Measurements from ENCODE around the gene ZMYND10.

ZMYND10 gene

DNA sequence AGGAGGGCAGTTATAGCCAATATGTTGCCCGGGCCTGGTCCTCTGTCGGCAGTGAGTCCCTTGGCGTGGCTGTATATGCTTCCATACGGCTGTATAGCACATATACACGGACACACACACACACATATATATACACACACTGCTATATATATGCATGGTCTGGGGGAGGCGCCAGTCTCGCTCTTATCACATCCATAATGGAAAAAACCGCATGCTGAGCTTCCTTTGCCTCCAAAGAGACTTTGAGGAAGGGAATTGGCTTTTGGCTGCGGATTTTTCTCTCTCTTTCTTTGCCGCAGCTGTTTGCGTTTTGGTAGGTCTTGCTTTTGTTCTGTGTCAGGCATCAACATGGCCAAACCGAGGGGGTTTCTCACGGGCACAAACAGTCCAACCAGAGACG is 25.1 kb upstream of the ZMYND10 start:
- FAIRE-seq: no peak

DNA sequence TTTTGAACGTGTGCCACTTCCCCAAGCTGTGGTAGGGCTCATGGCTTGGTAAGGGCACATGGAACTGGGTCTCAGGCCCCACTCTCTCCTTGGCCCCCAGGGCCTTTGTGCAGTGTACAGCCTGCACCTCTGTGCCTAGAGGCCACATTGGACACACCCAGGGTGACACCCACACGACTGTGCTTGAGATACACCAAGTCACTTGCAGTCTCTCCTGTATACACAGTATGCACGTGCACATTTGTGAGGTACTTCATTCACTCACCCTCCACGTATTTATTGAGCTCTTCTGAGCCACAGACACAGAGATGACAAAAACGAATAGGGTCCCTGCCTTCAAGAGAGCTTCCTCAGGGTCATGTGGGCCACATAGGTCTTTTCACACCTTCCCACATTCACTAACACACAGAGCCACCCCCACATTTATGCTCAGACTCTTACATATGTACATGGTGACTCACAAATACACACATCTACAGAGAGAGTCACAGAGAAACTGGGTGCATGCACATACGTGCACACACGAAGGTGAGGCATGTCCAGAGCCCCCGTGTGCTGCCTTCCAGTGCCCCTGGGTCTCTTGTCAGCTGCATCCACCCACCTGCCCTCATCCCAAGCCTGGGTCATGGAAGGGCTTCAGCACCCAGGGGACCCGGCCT is 23.6 kb upstream of the ZMYND10 start:
- FAIRE-seq: no peak

DNA sequence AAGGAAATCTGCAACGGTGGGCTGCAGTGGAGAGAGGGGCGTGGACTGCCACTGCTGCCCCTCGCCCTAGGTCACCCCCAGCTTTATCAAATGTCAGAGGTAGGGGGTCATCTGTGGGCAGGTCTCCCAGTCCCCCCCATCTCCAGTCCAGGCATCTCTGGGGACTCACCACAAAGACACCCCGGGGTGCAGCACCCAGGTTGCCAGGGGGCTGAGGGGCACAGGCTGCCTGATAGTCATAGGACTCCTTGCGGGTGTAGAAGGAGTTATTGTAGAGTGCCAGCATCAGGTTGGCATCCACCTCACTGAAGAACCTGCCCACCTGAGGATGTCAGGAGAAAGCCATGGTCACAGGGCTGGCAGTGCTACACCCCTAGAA is 20.3 kb upstream of the ZMYND10 start:
- FAIRE-seq: no peak

DNA sequence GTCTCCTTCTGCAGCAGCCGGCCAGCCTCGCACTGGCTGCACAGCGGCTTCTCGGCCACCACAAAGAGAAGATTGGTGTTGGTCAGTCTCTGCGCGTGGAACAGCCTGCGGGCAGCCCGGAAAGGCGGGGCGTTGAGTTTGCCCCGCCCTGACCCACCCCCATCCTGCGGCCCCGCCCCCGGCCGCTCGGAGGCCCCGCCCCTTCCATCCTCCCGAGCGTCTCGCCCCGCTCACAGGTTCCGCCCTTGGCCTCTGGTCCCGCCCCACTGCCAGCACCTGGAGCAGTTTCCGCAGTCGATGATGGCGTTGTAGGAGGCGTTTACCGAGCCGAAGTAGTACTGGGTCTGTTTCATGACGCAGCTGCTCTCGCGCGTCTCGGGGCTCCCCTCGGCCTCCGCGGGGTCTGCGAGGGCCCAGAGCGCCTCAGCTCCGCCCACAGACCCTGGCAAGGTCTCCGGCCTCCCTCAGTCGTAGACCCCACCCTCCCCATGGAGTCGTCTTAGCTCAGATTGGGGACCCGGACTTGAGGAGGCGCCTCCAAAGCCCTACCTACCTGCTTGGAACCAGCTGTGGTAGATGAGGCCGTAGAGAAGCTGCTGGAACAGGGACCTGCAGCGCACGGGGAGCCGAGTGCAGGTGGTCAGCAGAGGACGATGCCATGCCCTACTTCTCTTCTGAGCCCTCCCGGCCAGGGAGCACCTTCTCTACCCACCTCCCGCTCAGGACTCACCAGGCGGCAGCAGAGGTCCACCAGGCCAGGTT is 19.7 kb upstream of the ZMYND10 start:
- no peak for FAIRE-seq

DNA sequence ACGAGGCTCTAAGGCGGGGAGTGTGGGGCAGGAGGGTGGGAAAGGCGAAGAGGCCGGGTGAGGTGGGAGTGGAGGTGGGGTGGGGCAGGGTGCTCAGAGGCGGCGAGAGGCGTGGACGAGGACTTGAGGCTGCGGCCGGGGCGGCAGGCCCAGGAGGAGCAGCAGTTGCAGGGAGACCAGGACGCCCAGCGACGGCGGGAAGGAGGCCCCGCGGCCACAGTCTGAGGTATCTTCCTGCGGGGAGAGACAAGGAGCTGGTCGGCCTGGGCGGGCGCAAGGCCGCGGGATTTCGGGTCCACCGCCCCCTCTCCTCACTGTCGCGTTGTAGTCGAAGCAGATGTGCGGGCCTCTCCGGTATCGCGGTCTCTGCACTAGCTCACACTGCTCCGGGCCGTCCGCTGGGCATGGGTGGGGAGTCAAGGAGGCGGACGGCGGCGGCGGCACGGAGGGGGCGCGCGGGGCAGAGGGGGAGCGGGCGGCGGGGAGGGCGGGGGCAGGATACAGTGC is 19.1 kb upstream of the ZMYND10 start:
- FAIRE-seq: no peak

DNA sequence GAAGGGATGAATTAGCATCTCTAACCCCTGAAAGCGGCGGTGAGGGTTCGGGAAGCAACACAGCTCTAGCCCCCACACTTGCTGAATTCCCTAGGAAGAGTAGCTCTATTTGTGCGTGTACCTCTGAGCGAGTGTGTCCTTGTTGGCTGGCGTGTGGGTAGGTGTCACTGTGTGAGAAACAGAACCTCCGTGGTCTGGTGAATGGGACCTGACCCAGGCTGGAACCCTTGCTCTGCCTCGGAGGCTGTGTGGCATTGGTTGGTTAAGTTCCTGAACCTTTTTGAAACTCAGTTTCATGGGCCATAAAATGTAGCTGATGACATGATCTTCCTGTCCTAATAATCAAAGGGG is 14.2 kb upstream of the ZMYND10 start:
- FAIRE-seq: no peak

DNA sequence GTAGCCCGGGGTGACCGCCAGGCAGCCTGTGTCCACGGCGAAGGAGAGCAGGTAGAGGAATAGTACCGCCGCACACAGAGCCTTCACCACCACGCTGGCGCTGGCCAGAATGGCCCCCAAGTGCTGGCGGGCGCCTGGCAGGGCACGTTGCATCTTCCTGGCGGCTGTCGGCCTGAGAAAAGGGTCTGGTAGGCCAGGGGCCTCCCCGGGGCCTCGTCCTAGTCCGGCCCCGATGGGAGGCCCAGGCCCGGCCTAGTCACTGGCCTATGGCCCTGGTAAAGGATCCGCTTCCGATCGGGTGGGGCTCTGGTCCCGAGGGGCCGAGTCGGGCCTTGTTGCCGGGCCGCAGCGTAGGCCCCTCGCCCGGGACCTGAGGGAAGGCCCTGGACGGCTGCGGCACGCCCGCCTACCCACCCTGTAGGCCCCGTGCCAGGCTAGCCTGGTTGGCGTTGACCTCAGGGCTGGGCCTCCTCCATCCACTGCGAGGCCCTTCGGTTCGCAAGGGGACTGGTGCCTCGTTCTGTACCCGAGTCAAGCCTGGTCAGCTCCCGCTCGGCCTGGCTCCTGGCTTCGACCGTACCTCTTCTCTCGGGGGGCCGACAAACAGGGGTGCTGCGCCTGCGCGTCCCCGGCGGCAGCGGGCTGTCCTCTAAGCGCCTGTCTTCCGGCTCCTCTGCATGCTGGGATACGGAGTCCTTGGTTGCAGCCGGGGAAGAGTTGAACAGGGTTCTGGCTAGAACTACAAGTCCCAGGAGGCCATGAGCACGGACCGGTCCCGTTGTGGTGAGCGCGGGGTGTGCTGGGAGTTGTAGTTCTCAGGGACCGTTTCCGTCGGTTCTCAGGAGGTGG is 13.6 kb upstream of the ZMYND10 start, which contains the start of gene TMEM115:
Gene TMEM115, minus strand, starts transcription at position 611 of the 849 bp plus-strand sequence. Its CDS starts 458 bp downstream, at position 153.
- peak; percentile 93 for FAIRE-seq

DNA sequence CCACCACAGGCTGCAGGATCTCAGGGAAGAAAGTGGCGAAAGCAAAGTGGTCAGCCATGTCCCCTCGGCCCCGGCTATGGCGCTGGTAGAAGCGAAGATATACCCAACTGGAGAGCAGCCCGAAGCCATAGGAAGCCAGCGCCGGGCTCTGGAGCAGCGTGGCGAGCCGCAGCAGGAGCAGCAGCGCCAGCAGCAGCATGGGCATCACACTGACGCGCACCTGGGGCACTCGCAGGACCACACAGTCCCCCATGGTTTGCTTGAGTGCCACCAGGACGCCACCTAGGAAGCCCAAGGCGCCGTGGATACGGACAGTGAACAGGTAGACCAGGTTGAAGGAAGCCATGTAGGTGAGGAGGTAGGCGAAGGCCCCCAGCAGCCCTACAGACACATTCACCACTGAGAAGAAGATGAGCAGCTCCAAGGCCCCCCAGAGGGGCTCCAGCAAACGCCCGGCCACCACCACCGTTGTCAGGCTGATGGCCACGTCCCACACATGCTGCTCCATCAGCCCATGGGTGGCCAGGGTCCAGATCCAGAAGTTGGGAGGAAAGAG is 12.9 kb upstream of the ZMYND10 start:
- no peak for FAIRE-seq

DNA sequence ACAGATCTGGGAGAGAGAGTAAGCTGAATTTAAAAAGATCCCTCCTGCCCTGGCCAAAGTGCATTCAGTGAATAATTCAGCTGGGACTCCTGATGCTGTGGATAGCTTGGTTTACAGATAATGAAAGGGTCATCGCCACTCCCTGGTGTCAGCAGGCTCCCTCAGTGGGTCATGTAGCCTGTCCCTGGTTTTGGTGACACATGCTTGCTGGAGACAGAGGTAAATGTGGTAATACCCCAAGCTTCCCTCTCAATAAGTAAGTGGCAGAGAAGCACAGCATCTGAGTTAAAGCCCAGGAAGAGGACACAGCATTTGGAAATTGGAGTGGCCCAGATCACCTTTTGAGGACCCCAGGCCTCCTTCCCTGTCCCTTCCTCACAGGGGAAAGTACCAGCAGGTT is 11.9 kb upstream of the ZMYND10 start:
- FAIRE-seq: no peak

DNA sequence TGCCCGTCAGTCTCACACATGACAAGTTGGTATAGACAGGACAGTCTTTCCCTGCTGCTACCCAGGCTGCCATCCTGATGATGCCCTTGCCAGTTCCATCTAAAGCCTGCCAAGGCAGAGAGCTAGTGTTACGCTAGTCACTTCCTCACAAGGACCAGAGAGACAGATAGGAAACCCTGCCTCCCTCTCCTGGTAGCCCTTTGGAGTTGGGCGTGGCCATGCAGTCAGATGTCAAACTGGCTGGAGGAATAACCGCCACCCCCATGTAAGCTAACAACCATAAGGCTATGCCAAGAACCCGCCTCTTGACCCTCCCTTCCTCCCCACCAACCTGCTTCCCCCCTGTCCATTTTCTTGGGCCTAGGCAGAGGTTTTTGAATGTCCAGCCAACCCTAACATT is 11.0 kb upstream of the ZMYND10 start:
- FAIRE-seq: no peak

DNA sequence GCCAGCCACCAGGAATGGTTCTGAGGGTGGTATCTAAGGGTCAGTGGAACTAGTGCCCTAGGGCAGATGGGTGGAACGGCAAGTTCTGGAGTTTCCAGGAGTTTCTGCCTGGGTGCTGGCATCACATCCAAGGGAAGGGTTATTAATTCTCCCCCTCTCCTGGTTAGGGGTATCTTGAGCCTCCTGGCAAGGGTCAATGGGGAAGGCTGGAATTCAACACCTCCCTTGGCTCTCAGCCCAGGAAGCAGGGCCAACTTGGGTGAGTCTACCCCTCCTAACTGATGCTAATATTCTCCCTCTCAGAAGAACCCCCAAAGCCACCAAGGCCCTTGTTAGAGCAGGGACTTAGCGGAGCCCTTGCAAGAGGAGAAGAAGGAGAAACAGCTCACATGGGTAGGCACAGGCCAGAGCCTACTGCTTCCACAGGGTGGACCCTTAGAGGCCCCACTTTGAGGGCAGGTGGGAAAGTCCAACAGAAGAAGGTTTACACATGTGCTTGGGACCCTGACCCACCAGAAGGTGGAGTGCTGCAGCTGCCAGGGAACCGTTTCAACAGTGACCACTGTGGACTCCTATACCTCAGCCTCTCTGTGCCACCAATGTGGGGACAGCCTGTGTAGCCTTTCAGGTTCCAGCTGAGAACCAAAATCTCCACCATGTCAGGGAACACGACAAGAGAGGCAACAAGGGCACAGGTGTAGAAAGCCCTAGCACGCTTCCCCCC is 10.5 kb upstream of the ZMYND10 start:
- FAIRE-seq: no peak

DNA sequence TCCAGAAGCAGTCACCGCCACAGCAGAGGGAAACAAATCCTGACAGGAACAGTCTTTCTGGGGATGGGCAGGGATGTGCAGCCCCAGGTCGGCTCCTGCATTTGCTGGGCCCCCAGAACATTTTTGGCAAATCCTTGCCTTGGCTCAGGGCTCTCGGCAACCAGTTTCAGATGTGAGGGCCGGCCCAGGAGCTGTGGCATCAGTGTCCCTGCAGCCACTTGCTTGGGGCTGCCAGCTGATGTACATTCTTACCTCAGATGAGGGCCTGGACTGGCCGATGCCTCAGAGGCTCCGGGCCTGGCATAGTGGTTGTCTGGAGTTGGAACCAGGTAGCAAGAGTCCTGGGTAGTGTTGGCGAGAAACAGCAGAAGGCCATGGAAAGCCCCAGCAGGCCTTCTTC is 9.3 kb upstream of the ZMYND10 start:
- FAIRE-seq: no peak

DNA sequence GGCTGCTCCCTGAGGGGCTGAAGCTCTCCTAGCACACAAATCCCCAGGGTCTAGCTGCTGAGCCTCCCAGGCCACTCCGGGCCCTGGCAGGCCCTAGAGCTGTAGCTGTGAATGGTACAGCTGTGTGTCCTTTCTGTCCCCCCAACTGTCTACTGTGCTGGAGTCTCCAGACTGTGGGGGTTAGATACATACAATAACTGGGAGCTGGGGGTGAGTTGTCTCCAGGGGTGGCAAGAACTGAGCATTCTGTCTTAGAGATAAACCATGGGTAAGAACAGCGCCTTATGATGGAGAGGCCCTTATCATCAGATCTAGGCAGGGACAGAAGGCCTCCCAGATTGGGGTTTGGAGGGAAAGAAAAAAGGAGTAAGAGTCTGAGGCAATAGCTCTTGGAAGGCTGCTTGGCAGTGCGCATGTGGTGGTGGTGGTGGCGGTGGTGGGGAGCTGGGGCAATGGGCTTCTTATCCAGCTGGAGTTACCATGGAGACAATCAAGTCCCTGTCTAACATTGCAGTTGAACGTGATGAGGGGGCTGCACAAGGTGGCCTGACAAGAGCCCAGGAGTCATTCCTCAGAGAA is 8.7 kb upstream of the ZMYND10 start:
- no peak for FAIRE-seq

DNA sequence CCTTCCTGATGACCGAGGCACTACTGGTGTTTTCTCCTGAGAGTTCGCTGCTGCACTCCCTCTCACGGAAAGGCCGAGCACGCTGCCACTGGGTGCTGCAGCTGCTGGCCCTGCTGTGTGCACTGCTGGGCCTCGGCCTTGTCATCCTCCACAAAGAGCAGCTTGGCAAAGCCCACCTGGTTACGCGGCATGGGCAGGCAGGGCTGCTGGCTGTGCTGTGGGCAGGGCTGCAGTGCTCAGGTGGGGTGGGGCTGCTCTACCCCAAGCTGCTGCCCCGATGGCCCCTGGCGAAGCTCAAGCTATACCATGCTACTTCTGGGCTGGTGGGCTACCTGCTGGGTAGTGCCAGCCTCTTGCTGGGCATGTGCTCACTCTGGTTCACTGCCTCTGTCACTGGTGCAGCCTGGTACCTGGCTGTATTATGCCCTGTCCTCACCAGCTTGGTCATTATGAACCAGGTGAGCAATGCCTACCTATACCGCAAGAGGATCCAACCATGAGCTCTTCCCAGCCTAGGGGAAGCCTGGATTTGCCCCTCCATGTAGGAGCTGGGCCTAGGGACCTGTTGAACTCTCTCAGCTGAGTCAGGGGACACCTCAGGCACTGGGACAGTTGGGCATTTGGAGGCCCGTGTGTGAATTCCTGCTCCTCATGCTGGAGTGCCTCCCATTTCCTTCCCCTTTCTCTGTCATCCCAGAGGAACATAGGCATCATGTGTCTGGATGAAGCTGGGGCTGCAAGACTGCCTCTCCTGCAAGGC is 7.9 kb upstream of the ZMYND10 start:
- FAIRE-seq: no peak

DNA sequence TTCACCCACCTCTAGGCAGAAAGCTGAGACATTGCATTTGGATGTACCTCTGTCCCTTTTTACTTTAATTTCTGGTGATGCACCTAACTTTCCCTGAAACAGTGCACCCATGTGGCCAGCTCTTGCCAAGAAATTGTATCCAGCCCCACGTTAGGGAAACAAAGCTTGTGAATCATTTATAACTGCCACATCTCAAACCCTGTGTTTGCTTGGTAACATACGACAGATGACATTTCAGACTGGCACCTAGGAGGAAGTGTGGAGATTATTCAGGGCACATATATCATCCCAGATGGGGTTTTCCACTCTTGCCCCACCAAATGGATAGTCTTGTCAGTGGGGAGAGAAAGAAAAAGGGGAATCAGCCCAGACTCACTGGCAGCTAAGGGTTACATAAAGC is 7.2 kb upstream of the ZMYND10 start:
- FAIRE-seq: no peak

DNA sequence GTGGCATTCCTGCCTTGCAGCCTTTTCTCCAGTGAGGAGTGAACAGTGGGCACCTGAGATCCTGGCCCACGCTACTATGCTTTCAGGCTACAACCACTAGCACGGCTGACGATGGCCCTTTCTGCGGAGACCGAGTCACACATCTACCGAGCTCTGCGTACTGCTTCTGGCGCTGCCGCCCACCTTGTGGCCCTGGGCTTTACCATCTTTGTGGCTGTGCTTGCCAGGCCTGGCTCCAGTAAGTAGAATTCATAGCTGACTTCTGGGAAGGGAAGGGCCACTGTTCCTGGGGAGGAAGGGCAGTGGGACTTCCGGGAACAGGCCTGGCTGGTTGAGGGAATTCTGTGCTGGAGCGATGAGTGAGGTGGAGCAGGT is 5.8 kb upstream of the ZMYND10 start:
- no peak for FAIRE-seq

DNA sequence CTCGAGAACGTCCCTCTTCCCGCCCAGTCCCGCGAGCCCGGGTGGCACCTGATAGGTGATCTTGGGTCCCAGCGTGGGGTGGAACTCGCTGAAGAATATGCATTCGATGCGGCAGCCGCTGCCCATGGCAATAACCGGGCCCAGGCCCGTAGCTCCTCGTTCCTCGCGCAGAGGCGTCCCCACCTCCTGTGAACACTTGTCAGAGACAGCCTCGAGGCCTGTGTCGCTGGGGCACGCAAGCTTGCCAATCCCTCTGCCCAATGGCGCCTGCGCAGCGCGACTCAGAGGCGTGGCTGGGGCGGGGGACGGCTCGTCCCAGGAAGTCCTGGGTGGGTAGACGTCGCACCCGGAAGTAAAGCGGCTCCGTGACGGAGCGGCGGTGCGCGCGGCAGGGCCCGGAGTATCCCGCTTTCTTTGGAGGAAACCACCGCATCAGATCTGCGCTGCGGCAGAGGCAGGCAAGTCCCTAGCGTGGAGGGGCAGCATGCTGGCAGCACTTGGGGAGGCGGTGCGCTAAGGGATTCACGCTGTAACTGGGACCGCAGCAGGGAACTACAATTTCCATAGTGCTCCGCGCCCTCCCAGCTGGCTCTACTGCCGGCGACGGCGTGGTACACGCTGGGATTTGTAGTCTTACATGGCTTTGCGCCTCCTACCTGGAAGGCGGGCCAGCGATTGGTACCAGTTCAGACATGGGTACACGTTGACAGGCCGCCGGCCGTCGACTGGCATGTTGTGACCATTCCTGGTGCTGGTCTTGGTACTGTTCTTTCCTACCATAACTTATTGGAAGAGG is 5.2 kb upstream of the ZMYND10 start, which contains the start of the genes CYB561D2 and NPRL2:
Gene CYB561D2, plus strand, starts transcription at position 336 of the 796 bp plus-strand sequence. CDS start 572 bp downstream, outside the sequence.
Gene NPRL2, minus strand, starts transcription at position 249 of the 796 bp plus-strand sequence. Its CDS starts 123 bp downstream, at position 126.
- FAIRE-seq: no peak

DNA sequence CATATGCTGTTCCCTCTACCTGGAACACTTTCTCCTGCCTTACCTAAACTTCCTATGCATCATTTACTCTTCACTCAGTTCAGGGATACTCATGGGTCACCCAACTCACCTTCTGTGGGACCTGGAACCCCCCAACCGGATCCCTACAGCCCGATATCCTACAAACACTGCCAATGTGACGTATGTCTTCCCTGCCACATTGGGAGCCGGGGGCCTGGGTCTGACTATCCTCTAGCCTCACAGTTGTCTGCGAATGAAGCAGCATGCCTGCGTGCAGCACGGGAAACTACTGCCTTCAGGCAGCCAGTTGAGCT is 4.6 kb upstream of the ZMYND10 start:
- FAIRE-seq: no peak

DNA sequence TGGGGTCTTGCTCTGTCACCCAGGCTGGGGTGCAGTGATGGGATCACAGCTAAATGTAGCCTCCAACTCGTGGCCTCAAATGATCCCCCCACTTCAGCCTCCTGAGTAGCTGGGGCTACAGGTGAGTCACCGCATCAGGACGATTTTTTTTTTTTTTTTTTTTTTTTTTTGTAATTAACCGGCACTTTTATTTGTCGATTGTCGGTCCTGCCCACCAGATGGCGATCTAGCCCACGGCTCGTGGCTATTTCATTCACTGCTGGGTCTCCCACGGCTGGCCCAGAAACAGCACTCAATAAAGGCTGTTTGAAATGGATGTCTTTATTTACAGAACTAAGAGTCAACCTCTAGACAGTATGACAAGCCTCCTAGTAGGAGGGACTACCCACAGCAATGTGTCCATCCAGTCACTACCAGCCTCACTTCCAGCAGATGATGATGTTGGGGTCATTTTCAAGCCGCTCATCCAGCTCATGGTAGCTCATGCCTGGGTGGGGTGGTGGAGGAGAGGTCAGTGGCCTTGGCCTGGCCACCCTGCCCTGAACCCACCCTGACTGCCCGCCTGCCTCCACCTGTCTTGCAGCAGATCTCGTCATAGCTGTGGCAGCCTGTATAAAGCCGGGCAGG is 1.8 kb upstream of the ZMYND10 start:
- FAIRE-seq: peak; percentile 86

DNA sequence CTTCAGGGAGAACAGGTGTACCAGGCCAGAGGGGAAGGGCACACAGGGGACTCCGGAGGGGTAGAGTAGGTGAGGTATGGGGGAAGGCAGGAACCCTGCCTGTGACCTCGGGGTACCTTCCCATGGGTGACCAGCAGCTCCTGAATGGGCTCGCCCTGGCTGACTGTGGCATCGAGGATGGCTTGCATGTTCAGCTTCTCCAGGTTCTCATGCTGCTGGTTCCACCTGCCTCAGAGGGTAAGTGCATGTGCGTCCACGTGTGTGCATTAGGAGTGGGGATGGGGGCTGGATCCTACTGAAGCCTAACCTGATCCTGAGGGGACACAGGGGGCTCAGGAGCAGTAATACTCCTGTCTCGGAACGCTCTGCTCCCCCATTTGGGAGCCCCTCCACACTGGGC is 524 bp downstream of the ZMYND10 start:
- FAIRE-seq: no peak
